SK-N-SH (cell line): Measurements from ENCODE around the gene TMEM163. TPM values are rescaled to one million over a fixed set of nuclear protein-coding genes. Genes with fewer than 3 reads are reported as not detected.

Experiments used
- CTCF ChIA-PET: fragments of 300-600, 350-600 bp; formaldehyde crosslinking; extraction: SDS; loops from one replicate; lab custom pipeline; 2021; lab: Yijun Ruan, JAX
- POLR2A ChIA-PET: fragments of 350-600 bp; sonication (Branson Sonifier 250); formaldehyde crosslinking; extraction: SDS; loops from one replicate; lab custom pipeline; 2020; ENCODE audit warnings: antibody characterized with exemption, inconsistent platforms; lab: Yijun Ruan, JAX
- DNase-seq: peaks from one replicate; pipeline ENCODE4 v3.0.0; 2012
- H2AFZ ChIP-seq: fragments of 200-600 bp; sonication (generic); 2 replicates; pipeline ENCODE4 v1.8.1; 2016; ENCODE audit warnings: antibody characterized with exemption, mild to moderate bottlenecking, low read depth
- H3F3A ChIP-seq: fragments of 200-600 bp; sonication (generic); replicated peaks from 2 replicates; pipeline ENCODE3; 2016; ENCODE audit warnings: antibody characterized with exemption, mild to moderate bottlenecking; ENCODE audit not compliant: insufficient read depth
- H3K27ac ChIP-seq, 2 experiments: fragments of 200-500 bp in 1 of 2; fragments of 200-600 bp in 1 of 2; sonication (Bioruptor generic) in 1 of 2; sonication (generic), shearing (Covaris generic) in 1 of 2; 2 replicates each; pipeline versions ENCODE4 v1.5.1 to v1.6.1; 2014 to 2016; ENCODE audit warnings: low read depth in 2 of 2, inconsistent platforms in 1 of 2, low read length in 1 of 2, mild to moderate bottlenecking in 1 of 2, mixed read lengths in 1 of 2
- H3K27me3 ChIP-seq: fragments of 200-600 bp; sonication (generic), shearing (Covaris generic); 2 replicates; pipeline ENCODE4 v1.6.1; 2016; ENCODE audit warnings: mixed run types; ENCODE audit not compliant: insufficient read depth
- H3K36me3 ChIP-seq, 2 experiments: fragments of 200-500 bp in 1 of 2; fragments of 200-600 bp in 1 of 2; sonication (Bioruptor generic) in 1 of 2; sonication (generic) in 1 of 2; replicated peaks in 1 of 2; 2 replicates each; pipeline versions ENCODE3 to v1.5.1; 2014 to 2016; ENCODE audit warnings: low read length in 1 of 2, mild to moderate bottlenecking in 1 of 2; ENCODE audit not compliant: insufficient read depth in 2 of 2, control insufficient read depth in 1 of 2
- H3K4me1 ChIP-seq, 2 experiments: fragments of 200-500 bp in 1 of 2; fragments of 200-600 bp in 1 of 2; sonication (Bioruptor generic) in 1 of 2; sonication (generic), shearing (Covaris generic) in 1 of 2; 2 replicates each; pipeline versions ENCODE4 v1.5.1 to v1.6.1; 2014 to 2016; ENCODE audit warnings: low read depth in 1 of 2, low read length in 1 of 2, mixed run types in 1 of 2; ENCODE audit not compliant: insufficient read depth in 2 of 2, control insufficient read depth in 1 of 2
- H3K4me2 ChIP-seq: fragments of 200-600 bp; sonication (generic), shearing (Covaris generic); 2 replicates; pipeline ENCODE4 v1.6.1; 2017; ENCODE audit warnings: mixed run types
- H3K4me3 ChIP-seq, 2 experiments: fragments of 200-500 bp in 1 of 2; fragments of 200-600 bp in 1 of 2; sonication (Bioruptor generic) in 1 of 2; sonication (generic), shearing (Covaris generic) in 1 of 2; 2 replicates each; pipeline versions ENCODE4 v1.5.1 to v1.8.1; 2014 to 2016; ENCODE audit warnings: low read depth in 2 of 2, inconsistent platforms in 1 of 2, low read length in 1 of 2, mild to moderate bottlenecking in 1 of 2, mixed read lengths in 1 of 2, moderate library complexity in 1 of 2
- H3K79me2 ChIP-seq: fragments of 200-600 bp; sonication (generic); 2 replicates; pipeline ENCODE4 v1.8.1; 2017; ENCODE audit warnings: mild to moderate bottlenecking; ENCODE audit not compliant: insufficient read depth
- H3K9ac ChIP-seq: fragments of 200-600 bp; sonication (generic); 2 replicates; pipeline ENCODE4 v1.6.1; 2017; ENCODE audit warnings: mixed run types
- H3K9me2 ChIP-seq: fragments of 200-600 bp; sonication (generic); 2 replicates; pipeline ENCODE4 v1.6.1; 2017; ENCODE audit warnings: mixed run types
- H3K9me3 ChIP-seq: fragments of 200-600 bp; sonication (generic); 2 replicates; pipeline ENCODE4 v1.6.1; 2017; ENCODE audit warnings: mixed run types, mild to moderate bottlenecking, moderate library complexity
- H4K20me1 ChIP-seq: fragments of 200-600 bp; sonication (generic); 2 replicates; pipeline ENCODE4 v1.6.1; 2017; ENCODE audit warnings: mild to moderate bottlenecking, mixed run types; ENCODE audit not compliant: insufficient read depth
- CHD2 ChIP-seq: fragments of 150-350 bp; IDR thresholded peaks from 2 replicates; pipeline ENCODE4 v1.6.1; 2018; ENCODE audit warnings: low read length; ENCODE audit not compliant: partially characterized antibody
- ELF1 ChIP-seq: IDR thresholded peaks from 2 replicates; pipeline ENCODE4 v1.4.0; 2012
- EZH2phosphoT487 ChIP-seq: fragments of 200-600 bp; sonication (generic); IDR thresholded peaks from 2 replicates; pipeline ENCODE4 v1.6.1; 2017; ENCODE audit warnings: low read depth, mixed run types, mild to moderate bottlenecking, antibody characterized with exemption, moderate library complexity, borderline replicate concordance
- FOXJ3 ChIP-seq: sonication (generic); formaldehyde crosslinking; IDR thresholded peaks from 2 replicates; pipeline ENCODE4 v1.5.1; 2020; ENCODE audit warnings: mild to moderate bottlenecking, missing genetic modification reagents
- FOXM1 ChIP-seq: IDR thresholded peaks from 2 replicates; pipeline ENCODE4 v1.4.0; 2012; ENCODE audit warnings: low read depth, mild to moderate bottlenecking
- GABPA ChIP-seq: IDR thresholded peaks from 2 replicates; pipeline ENCODE4 v1.4.0; 2012; ENCODE audit warnings: low read depth, mild to moderate bottlenecking
- IRF3 ChIP-seq: fragments of 150-350 bp; IDR thresholded peaks from 2 replicates; pipeline ENCODE4 v1.6.1; 2016; ENCODE audit warnings: mild to moderate bottlenecking, low read depth, low read length
- JUND ChIP-seq: IDR thresholded peaks from 2 replicates; pipeline ENCODE4 v1.4.0; 2012
- MEF2A ChIP-seq: IDR thresholded peaks from 2 replicates; pipeline ENCODE4 v1.4.0; 2012; ENCODE audit warnings: low read depth, borderline replicate concordance
- MXI1 ChIP-seq: IDR thresholded peaks from 2 replicates; pipeline ENCODE4 v1.6.1; 2012; ENCODE audit warnings: mild to moderate bottlenecking, low read depth, low read length, improper control_type of control experiment
- NRF1 ChIP-seq: IDR thresholded peaks from 2 replicates; pipeline ENCODE4 v1.6.1; 2012; ENCODE audit warnings: low read depth, mild to moderate bottlenecking, low read length
- PBX3 ChIP-seq: IDR thresholded peaks from 2 replicates; pipeline ENCODE4; 2012
- RAD21 ChIP-seq: IDR thresholded peaks from 2 replicates; pipeline ENCODE4 v1.6.1; 2012; ENCODE audit warnings: mild to moderate bottlenecking, low read length
- RCOR1 ChIP-seq: fragments of 150-350 bp; IDR thresholded peaks from 2 replicates; pipeline ENCODE4 v1.6.1; 2017; ENCODE audit warnings: antibody characterized with exemption, low read length
- TAF1 ChIP-seq: IDR thresholded peaks from 2 replicates; pipeline ENCODE4 v1.6.1; 2012; ENCODE audit warnings: low read depth, mild to moderate bottlenecking, low read length, moderate library complexity, borderline replicate concordance
- TCF12 ChIP-seq: IDR thresholded peaks from 2 replicates; pipeline ENCODE4 v1.4.0; 2012
- TEAD4 ChIP-seq: IDR thresholded peaks from 2 replicates; pipeline ENCODE4 v1.4.0; 2012; ENCODE audit warnings: mild to moderate bottlenecking, borderline replicate concordance; ENCODE audit not compliant: insufficient read depth
- USF1 ChIP-seq: IDR thresholded peaks from 2 replicates; pipeline ENCODE4 v1.4.0; 2012; ENCODE audit warnings: low read depth, borderline replicate concordance
- USF2 ChIP-seq: fragments of 150-350 bp; IDR thresholded peaks from 2 replicates; pipeline ENCODE4 v1.6.1; 2017; ENCODE audit warnings: antibody characterized with exemption, low read length, low read depth, borderline replicate concordance
- YY1 ChIP-seq: IDR thresholded peaks from 2 replicates; pipeline ENCODE4 v1.4.0; 2012; ENCODE audit warnings: low read depth, mild to moderate bottlenecking
- WGBS: methylation state at CpG from one replicate; pipeline ENCODE4 v1.1.6; 2017; ENCODE audit warnings: low lambda C conversion rate; 5-methylcytosine and 5-hydroxymethylcytosine counted together
- polyA plus RNA-seq, 3 experiments: library from polyadenylated mRNA; depleted of rRNA; stranded (reverse); fragments of >200 nt; gene quantifications; 2 replicates each; pipeline ENCODE4 v1.2.3, GENCODE V29; 2012

Gene TMEM163
- polyA plus RNA-seq, 1 of the 3 experiments (the other 2 are of a cell fraction) = not detected

- 32% methylated on average over 2 of the region's 2 CpGs for WGBS
- Histone ChIP-seq H2AFZ (no peak overlapping the region), H3K27me3 (peaks cover 18% of the 10 kb centered on the region; the same call in 1 of the 2 replicates), H3F3A (no peaks in the 10 kb centered on the region), H3K9me3 (no peaks in the 10 kb centered on the region), H3K79me2 (no peaks in the 10 kb centered on the region), H3K36me3 (no peaks in the 10 kb centered on the region), H4K20me1 (no peaks in the 10 kb centered on the region), H3K9ac (no peak overlapping the region)
- CTCF ChIA-PET = interaction anchor here (0.8 to 0.9 kb wide), 2 partner anchors 19 to 253 kb away, joined by 3 read pairs; no protein-coding TSS in a partner anchor
- DNase-seq = no peak
- TF ChIP-seq GABPA (no peak), FOXM1 (no peak)
- TF ChIP-seq, all 33 proteins: peak for 0
- Histone ChIP-seq H3K4me2 (no peak overlapping the region), H3K9me2 (no peaks in the 10 kb centered on the region), H3K4me1 (peaks cover 0 to 4% of the 10 kb centered on the region in 2 experiments; a peak in 1 of 4 replicates), H3K4me3 (no peak overlapping the region), H3K27ac (no peak overlapping the region)
- POLR2A ChIA-PET = no interaction called here
Observed at GRCh38 chr2:134714228-134714627, 4.6 kb downstream of the TMEM163 start.

GRCh38 chr2:134713606-134714005, 5.2 kb downstream of the TMEM163 start:
- no peaks in the 10 kb centered on the region for H4K20me1 ChIP-seq
- TF ChIP-seq TAF1 (no peak), TCF12 (no peak), TEAD4 (no peak), USF2 (no peak), NRF1 (no peak), JUND (no peak), RAD21 (no peak), EZH2phosphoT487 (no peak), RCOR1 (no peak), USF1 (no peak), IRF3 (no peak), YY1 (no peak), MEF2A (no peak), CHD2 (no peak), PBX3 (no peak), ELF1 (no peak), MXI1 (no peak), FOXJ3 (CRISPR knock-in tag) (no peak)
- H3K79me2 ChIP-seq = no peaks in the 10 kb centered on the region
- no peaks in the 10 kb centered on the region for H3K9me3 ChIP-seq
- H3K27me3 ChIP-seq = peaks cover 17% of the 10 kb centered on the region; the same call in 1 of the 2 replicates
- CTCF ChIA-PET = interaction anchor here (1.8 kb wide), 1 partner anchor 253 kb away, joined by 5 read pairs; no protein-coding TSS in a partner anchor
- no peaks in the 10 kb centered on the region for H3K36me3 ChIP-seq
- H3K4me3 ChIP-seq = no peak overlapping the region
- no peak for DNase-seq
- H3K4me1 ChIP-seq = peaks cover 0 to 3% of the 10 kb centered on the region in 2 experiments; a peak in 1 of 4 replicates
- no peaks in the 10 kb centered on the region for H3K9me2 ChIP-seq
- WGBS = 11% methylated on average over 1 of the region's 1 CpG
- no peak overlapping the region for H2AFZ ChIP-seq
- H3F3A ChIP-seq = no peaks in the 10 kb centered on the region
- H3K9ac ChIP-seq = no peak overlapping the region
- POLR2A ChIA-PET = no interaction called here
- no peak overlapping the region for H3K4me2 ChIP-seq
- no peak overlapping the region for H3K27ac ChIP-seq
